B cell (primary cell): Measurements from ENCODE around the gene TRDN. TPM values are rescaled to one million over a fixed set of nuclear protein-coding genes. Genes with fewer than 3 reads are reported as not detected.

Source experiments
- ATAC-seq: fragments of 200-7000 bp; cut with Tn5 transposase; one replicate; pipeline ENCODE4 v1.10.0; 2021; ENCODE audit warnings: low read depth, mild to moderate bottlenecking, moderate number of reproducible peaks, moderate library complexity
- CTCF ChIA-PET: fragments of 350-600 bp; sonication (Branson Sonifier 250); formaldehyde crosslinking; loops from one replicate; lab custom pipeline; 2021; ENCODE audit warnings: antibody characterized with exemption, inconsistent platforms; lab: Charles Lee
- POLR2A ChIA-PET: fragments of 350-600 bp; sonication (Branson Sonifier 250); formaldehyde crosslinking; loops from one replicate; lab custom pipeline; 2021; ENCODE audit warnings: antibody characterized with exemption; lab: Charles Lee
- DNase-seq: peaks from one replicate; pipeline ENCODE4 v3.0.0; 2013
- H2AFZ ChIP-seq: 2 replicates; pipeline ENCODE4 v1.6.1; 2012; ENCODE audit warnings: mild to moderate bottlenecking, low read depth, low read length; ENCODE audit not compliant: insufficient read depth, poor library complexity, severe bottlenecking
- H3K27ac ChIP-seq, 2 donors: 1 replicate in 1 of 2; 2 replicates in 1 of 2; pipeline ENCODE4 v1.5.1; 2012 to 2013; ENCODE audit warnings: low read length in 2 of 2, mild to moderate bottlenecking in 2 of 2, moderate library complexity in 1 of 2
- H3K27me3 ChIP-seq, 4 experiments: fragments of 200-600 bp in 1 of 4; sonication (generic) in 1 of 4; replicated peaks in 1 of 4; 1 replicate in 2 of 4; 2 replicates in 2 of 4; pipeline versions ENCODE4 v1.6.1 to v1.7.0; 2013 to 2016; ENCODE audit warnings: low read length in 3 of 4, mild to moderate bottlenecking in 2 of 4, mixed read lengths in 1 of 4, moderate library complexity in 1 of 4; ENCODE audit not compliant: insufficient read depth in 4 of 4, control insufficient read depth in 3 of 4; ENCODE audit errors: control extremely low read depth in 1 of 4
- H3K36me3 ChIP-seq, 2 experiments: replicated peaks in 1 of 2; 1 replicate in 1 of 2; 2 replicates in 1 of 2; pipeline versions ENCODE4 v1.6.1 to v1.7.1; 2013; ENCODE audit warnings: low read length in 1 of 2; ENCODE audit not compliant: insufficient read depth in 2 of 2, control insufficient read depth in 1 of 2; ENCODE audit errors: control extremely low read depth in 1 of 2, extremely low read depth in 1 of 2
- H3K4me1 ChIP-seq, 2 donors: fragments of 200-600 bp in 1 of 2; sonication (generic) in 1 of 2; 1 replicate in 1 of 2; 2 replicates in 1 of 2; pipeline versions ENCODE4 v1.5.1 to v1.6.1; 2013 to 2017; ENCODE audit warnings: low read length in 2 of 2; ENCODE audit not compliant: control insufficient read depth in 2 of 2, insufficient read depth in 2 of 2
- H3K4me2 ChIP-seq: replicated peaks from 2 replicates; pipeline ENCODE3; 2012; ENCODE audit warnings: mild to moderate bottlenecking, low read depth, low read length; ENCODE audit not compliant: poor library complexity, severe bottlenecking
- H3K4me3 ChIP-seq, 5 experiments: fragments of 200-600 bp in 1 of 5; sonication (generic) in 1 of 5; 1 replicate in 3 of 5; 2 replicates in 2 of 5; pipeline versions ENCODE4 v1.5.1 to v1.7.0; 2011 to 2016; ENCODE audit warnings: low read length in 4 of 5, mild to moderate bottlenecking in 4 of 5, low read depth in 2 of 5, control low read depth in 1 of 5, moderate library complexity in 1 of 5; ENCODE audit not compliant: insufficient read depth in 1 of 5; ENCODE audit errors: control extremely low read depth in 1 of 5, extremely low read depth in 1 of 5
- H3K79me2 ChIP-seq: fragments of 200-600 bp; sonication (generic); one replicate; pipeline ENCODE4 v1.6.0; 2016; ENCODE audit warnings: low read length; ENCODE audit not compliant: control insufficient read depth, insufficient read depth
- H3K9ac ChIP-seq: fragments of 200-600 bp; sonication (generic); 2 replicates; pipeline ENCODE4 v1.6.1; 2017; ENCODE audit warnings: mild to moderate bottlenecking, low read length, moderate library complexity
- H3K9me3 ChIP-seq, 3 donors: one replicate each; pipeline versions ENCODE4 v1.6.1 to v1.7.1; 2013; ENCODE audit warnings: low read length in 2 of 3; ENCODE audit not compliant: control insufficient read depth in 2 of 3, insufficient read depth in 1 of 3; ENCODE audit errors: control extremely low read depth in 1 of 3
- H4K20me1 ChIP-seq: 2 replicates; pipeline ENCODE4 v1.6.0; 2012; ENCODE audit warnings: mild to moderate bottlenecking, low read length; ENCODE audit not compliant: insufficient read depth, control insufficient read depth, poor library complexity, severe bottlenecking
- H3K27ac Mint-ChIP-seq: one replicate; pipeline ENCODE4 v1.8.0; 2021; ENCODE audit warnings: mixed read lengths
- H3K27me3 Mint-ChIP-seq: one replicate; pipeline ENCODE4 v1.8.0; 2021; ENCODE audit warnings: mixed read lengths
- H3K4me1 Mint-ChIP-seq: one replicate; pipeline ENCODE4 v1.8.0; 2021; ENCODE audit warnings: mixed read lengths
- H3K4me3 Mint-ChIP-seq: one replicate; pipeline ENCODE4 v1.8.0; 2021; ENCODE audit warnings: mixed read lengths
- H3K9me3 Mint-ChIP-seq: one replicate; pipeline ENCODE4 v1.8.0; 2022; ENCODE audit warnings: mixed read lengths; ENCODE audit not compliant: insufficient read depth
- CTCF ChIP-seq: fragments of 200-600 bp; IDR thresholded peaks from one replicate; pipeline ENCODE4 v1.8.0; 2022; ENCODE audit warnings: antibody characterized with exemption, mild to moderate bottlenecking
- EZH2 ChIP-seq: IDR thresholded peaks from 2 replicates; pipeline ENCODE4 v1.6.1; 2012; ENCODE audit warnings: borderline replicate concordance, low read depth, mild to moderate bottlenecking, moderate library complexity, low read length; ENCODE audit not compliant: insufficient read depth, poor library complexity, severe bottlenecking
- WGBS: methylation state at CpG from one replicate; pipeline ENCODE4 v1.1.5; 2013; ENCODE audit warnings: missing lambda C conversion rate; ENCODE audit not compliant: insufficient coverage; 5-methylcytosine and 5-hydroxymethylcytosine counted together
- intact Hi-C: fragments of 100-400 bp; cut with micrococcal nuclease; formaldehyde crosslinking; loops from one replicate; pipeline ENCODE4 v1.10.0; 2022
- polyA plus RNA-seq: library from polyadenylated mRNA; depleted of rRNA; stranded (reverse); fragments of >200 nt; gene quantifications from 2 replicates; pipeline ENCODE4 v1.2.3, GENCODE V29; 2012
- total RNA-seq, 2 donors: library from RNA; stranded (reverse); fragments of 120-200 nt in 1 of 2; gene quantifications; 1 replicate in 1 of 2; 2 replicates in 1 of 2; pipeline versions ENCODE4 v1.2.3 to v1.2.4, GENCODE V29; 2013 to 2022

The TRDN gene
- total and polyA plus RNA-seq, 2 donors (not counting 1 experiment from before 2014, with no cell fraction given), result not detected

DNA sequence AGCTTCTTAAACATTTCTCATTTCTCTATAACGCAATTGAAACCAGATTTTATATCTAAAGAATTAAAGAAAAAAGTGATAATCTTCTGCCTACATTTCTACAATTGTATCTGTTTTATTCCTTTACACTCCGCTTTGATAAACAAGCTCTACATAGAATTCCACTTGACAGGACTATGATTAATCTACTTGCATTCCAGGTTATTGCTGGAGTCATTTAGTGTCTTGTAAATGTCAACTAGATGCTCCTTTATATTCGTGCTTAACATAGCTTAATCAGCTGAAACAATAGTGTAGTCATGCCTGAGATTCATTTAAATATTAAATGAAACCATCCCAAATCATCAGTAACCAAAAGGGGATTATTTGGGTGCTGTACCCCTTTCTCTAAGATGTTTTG lies 284.0 kb downstream of the TRDN start:
- H3K4me3 Mint-ChIP-seq, result no peak overlapping the region
- H2AFZ ChIP-seq, result no peak overlapping the region
- ChIA-PET POLR2A (no interaction called here), CTCF (no interaction called here)
- H3K9me3 ChIP-seq, result no peaks in the 10 kb centered on the region
- no peak for TF ChIP-seq EZH2
- TF ChIP-seq CTCF, result no peak
- no peaks in the 10 kb centered on the region for H3K27me3 ChIP-seq
- no peak overlapping the region for H3K27ac Mint-ChIP-seq
- no peak overlapping the region for H3K4me3 ChIP-seq
- no peaks in the 10 kb centered on the region for H4K20me1 ChIP-seq
- H3K9me3 Mint-ChIP-seq, result no peaks in the 10 kb centered on the region
- no CpG with 5 or more reads among the region's 3 CpGs for WGBS
- no peaks in the 10 kb centered on the region for H3K4me1 ChIP-seq
- no peak overlapping the region for H3K9ac ChIP-seq
- no peaks in the 10 kb centered on the region for H3K27me3 Mint-ChIP-seq
- intact Hi-C loops, result no loop called here
- H3K36me3 ChIP-seq, result no peaks in the 10 kb centered on the region
- no peak overlapping the region for H3K27ac ChIP-seq
- no peaks in the 10 kb centered on the region for H3K79me2 ChIP-seq
- no peak for ATAC-seq
- no peaks in the 10 kb centered on the region for H3K4me1 Mint-ChIP-seq
- no peak overlapping the region for H3K4me2 ChIP-seq
- DNase-seq, result no peak

GRCh38 chr6:123352279-123352678 lies 284.5 kb downstream of the TRDN start:
- Histone ChIP-seq H3K4me1 (no peaks in the 10 kb centered on the region), H3K9ac (no peak overlapping the region), H3K27ac (no peak overlapping the region), H3K36me3 (no peaks in the 10 kb centered on the region), H3K9me3 (no peaks in the 10 kb centered on the region), H3K4me3 (no peak overlapping the region), H4K20me1 (no peaks in the 10 kb centered on the region), H3K4me2 (no peak overlapping the region), H2AFZ (no peak overlapping the region), H3K79me2 (no peaks in the 10 kb centered on the region), H3K27me3 (no peaks in the 10 kb centered on the region)
- Mint-ChIP-seq H3K4me1 (no peaks in the 10 kb centered on the region), H3K4me3 (no peak overlapping the region), H3K27ac (no peak overlapping the region), H3K9me3 (no peaks in the 10 kb centered on the region), H3K27me3 (no peaks in the 10 kb centered on the region)
- intact Hi-C loops, result no loop called here
- TF ChIP-seq EZH2 (no peak), CTCF (no peak)
- no peak for DNase-seq
- no CpG with 5 or more reads among the region's 3 CpGs for WGBS
- no peak for ATAC-seq
- POLR2A ChIA-PET, result no interaction called here
- CTCF ChIA-PET, result no interaction called here
